OCI-LY1 (cell line): ENCODE data around the gene KCTD3.

ENCODE experiments used
- CTCF ChIP-seq: fragments of 200-600 bp; sonication (generic), shearing (Covaris generic); IDR thresholded peaks from 2 replicates; pipeline ENCODE4 v1.5.1; 2017; ENCODE audit warnings: mild to moderate bottlenecking, antibody characterized with exemption, low read length, moderate library complexity, mixed read lengths
- EZH2 ChIP-seq: fragments of 200-600 bp; sonication (generic), shearing (Covaris generic); IDR thresholded peaks from 2 replicates; pipeline ENCODE4 v1.8.0; 2017; ENCODE audit warnings: borderline replicate concordance, mixed run types, mild to moderate bottlenecking, antibody characterized with exemption, low read length, moderate library complexity, mixed read lengths

GRCh38 chr1:215566556-215567490 lies at the start of gene KCTD3:
- TF ChIP-seq CTCF (no peak), EZH2 (no peak)
